ENCODE results near the gene AKTIP. TPM values are rescaled to one million over a fixed set of nuclear protein-coding genes. Genes with fewer than 3 reads are reported as not detected.

Gene AKTIP
- total RNA-seq, 1 experiment from 2014 or later, result 13.2 TPM

GRCh38 chr16:53456625-53457024 is 46.4 kb downstream of the AKTIP start:
- Histone ChIP-seq H3K79me2 (ENCODE audit: low read length) (no peaks in the 10 kb centered on the region), H4K20me1 (ENCODE audit: low read length) (no peaks in the 10 kb centered on the region), H3K27me3 (ENCODE audit: low read length) (no peaks in the 10 kb centered on the region), H3K4me3 (ENCODE audit: low read length) (no peak overlapping the region), H3K9me2 (replicated peaks; ENCODE audit: low read length) (no peaks in the 10 kb centered on the region), H3K36me3 (ENCODE audit: low read depth, low read length) (no peaks in the 10 kb centered on the region; the same call in none of the 2 replicates), H3K4me1 (ENCODE audit: insufficient read depth, low read length) (no peaks in the 10 kb centered on the region), H3K27ac (ENCODE audit: low read length) (no peak overlapping the region), H2AFZ (ENCODE audit: low read length) (no peak overlapping the region), H3K4me2 (ENCODE audit: low read length) (no peak overlapping the region), H3F3A (ENCODE audit: low read length, unreplicated experiment) (no peaks in the 10 kb centered on the region), H3K9me3 (ENCODE audit: low read length) (no peaks in the 10 kb centered on the region), H3K9ac (ENCODE audit: low read length) (no peak overlapping the region)
- intact Hi-C loops (cut with micrococcal nuclease), result no loop called here
- ATAC-seq (no peak), DNase-seq (no peak)
- no TSS peak for BruUV-seq (replicated peaks)
- ChIA-PET POLR2A (ENCODE audit: unreplicated experiment) (no interaction called here), CTCF (no interaction called here)
- TF ChIP-seq EZH2 (IDR thresholded peaks at IDR 0.05; ENCODE audit: low read length, unreplicated experiment) (no peak), EZH2phosphoT487 (IDR thresholded peaks at IDR 0.05; ENCODE audit: borderline replicate concordance, low read length) (no peak), CTCF (conservative IDR thresholded peaks at IDR 0.05; ENCODE audit: low read depth, low read length) (no peak)

GRCh38 chr16:53453928-53454327 is 49.1 kb downstream of the AKTIP start:
- H3K4me2 ChIP-seq (ENCODE audit: low read length), result no peak overlapping the region
- DNase-seq (no peak), ATAC-seq (no peak)
- H3K27me3 ChIP-seq (ENCODE audit: low read length), result no peaks in the 10 kb centered on the region
- no peak overlapping the region for H2AFZ ChIP-seq (ENCODE audit: low read length)
- no peaks in the 10 kb centered on the region for H3K79me2 ChIP-seq (ENCODE audit: low read length)
- no peak overlapping the region for H3K9ac ChIP-seq (ENCODE audit: low read length)
- H3F3A ChIP-seq (ENCODE audit: low read length, unreplicated experiment), result no peaks in the 10 kb centered on the region
- no peak for TF ChIP-seq EZH2phosphoT487 (IDR thresholded peaks at IDR 0.05; ENCODE audit: borderline replicate concordance, low read length)
- TF ChIP-seq EZH2 (IDR thresholded peaks at IDR 0.05; ENCODE audit: low read length, unreplicated experiment), result no peak
- no peak for TF ChIP-seq CTCF (conservative IDR thresholded peaks at IDR 0.05; ENCODE audit: low read depth, low read length)
- no peaks in the 10 kb centered on the region for H3K4me1 ChIP-seq (ENCODE audit: insufficient read depth, low read length)
- H3K9me3 ChIP-seq (ENCODE audit: low read length), result no peaks in the 10 kb centered on the region
- POLR2A ChIA-PET (ENCODE audit: unreplicated experiment), result no interaction called here
- intact Hi-C loops (cut with micrococcal nuclease), result no loop called here
- BruUV-seq (replicated peaks), result no TSS peak
- no peaks in the 10 kb centered on the region for H4K20me1 ChIP-seq (ENCODE audit: low read length)
- no peak overlapping the region for H3K27ac ChIP-seq (ENCODE audit: low read length)
- H3K36me3 ChIP-seq (ENCODE audit: low read depth, low read length), result no peaks in the 10 kb centered on the region; the same call in 1 of the 2 replicates
- no peaks in the 10 kb centered on the region for H3K9me2 ChIP-seq (replicated peaks; ENCODE audit: low read length)
- no peak overlapping the region for H3K4me3 ChIP-seq (ENCODE audit: low read length)
- CTCF ChIA-PET, result no interaction called here

- H3K9me3 ChIP-seq (ENCODE audit: low read length), result no peaks in the 10 kb centered on the region
- H3K79me2 ChIP-seq (ENCODE audit: low read length), result no peaks in the 10 kb centered on the region
- H3K27me3 ChIP-seq (ENCODE audit: low read length), result no peaks in the 10 kb centered on the region
- no TSS peak for BruUV-seq (replicated peaks)
- DNase-seq (no peak), ATAC-seq (no peak)
- ChIA-PET CTCF (no interaction called here), POLR2A (ENCODE audit: unreplicated experiment) (no interaction called here)
- peaks cover 12% of the 10 kb centered on the region for H3K4me1 ChIP-seq (ENCODE audit: insufficient read depth, low read length)
- no peaks in the 10 kb centered on the region for H4K20me1 ChIP-seq (ENCODE audit: low read length)
- no peak for TF ChIP-seq CTCF (conservative IDR thresholded peaks at IDR 0.05; ENCODE audit: low read depth, low read length)
- TF ChIP-seq EZH2phosphoT487 (IDR thresholded peaks at IDR 0.05; ENCODE audit: borderline replicate concordance, low read length), result no peak
- TF ChIP-seq EZH2 (IDR thresholded peaks at IDR 0.05; ENCODE audit: low read length, unreplicated experiment), result no peak
- H3K4me3 ChIP-seq (ENCODE audit: low read length), result no peak overlapping the region
- no peaks in the 10 kb centered on the region for H3K36me3 ChIP-seq (ENCODE audit: low read depth, low read length)
- H3K9me2 ChIP-seq (replicated peaks; ENCODE audit: low read length), result no peaks in the 10 kb centered on the region
- no peaks in the 10 kb centered on the region for H3F3A ChIP-seq (ENCODE audit: low read length, unreplicated experiment)
- no peak overlapping the region for H3K27ac ChIP-seq (ENCODE audit: low read length)
- H3K4me2 ChIP-seq (ENCODE audit: low read length), result no peak overlapping the region
- H3K9ac ChIP-seq (ENCODE audit: low read length), result no peak overlapping the region
- no peak overlapping the region for H2AFZ ChIP-seq (ENCODE audit: low read length)
- intact Hi-C loops (cut with micrococcal nuclease), result no loop called here
Observed at GRCh38 chr16:53449816-53450517, 53.0 kb downstream of the AKTIP start.
